ENCODE measurements around the gene SF3B2. TPM values are rescaled to one million over a fixed set of nuclear protein-coding genes. Genes with fewer than 3 reads are reported as not detected.

Gene SF3B2
- total RNA-seq, 2 donors from 2014 or later: 209 to 254 TPM

GRCh38 chr11:66072081-66072480 is 19.9 kb downstream of the SF3B2 start:
- peaks cover 25% of the 10 kb centered on the region for H3K4me1 Mint-ChIP-seq

GRCh38 chr11:66072518-66072917 is 20.4 kb downstream of the SF3B2 start:
- peak overlapping the region; percentile 75 for H3K4me3 Mint-ChIP-seq
- peak overlapping the region; percentile 85 for H3K4me3 ChIP-seq (ENCODE audit: low read length)
- no peak overlapping the region for H3K27ac Mint-ChIP-seq
- TF ChIP-seq CTCF (conservative IDR thresholded peaks at IDR 0.05): no peak
- H3K9ac ChIP-seq (ENCODE audit: extremely low read depth, low read length, poor library complexity, severe bottlenecking): no peak overlapping the region
- peaks cover 5% of the 10 kb centered on the region for H3K4me1 ChIP-seq (ENCODE audit: control insufficient read depth, insufficient read depth, low read length)
- peaks cover 25% of the 10 kb centered on the region for H3K4me1 Mint-ChIP-seq
- peaks cover 56% of the 10 kb centered on the region for H3K36me3 ChIP-seq (ENCODE audit: control insufficient read depth, insufficient read depth, low read length)
- H3K9me3 Mint-ChIP-seq: no peaks in the 10 kb centered on the region
- no peaks in the 10 kb centered on the region for H3K27me3 ChIP-seq (ENCODE audit: control insufficient read depth, insufficient read depth, low read length, poor library complexity, severe bottlenecking)
- peak; percentile 26 for DNase-seq
- H3K27me3 Mint-ChIP-seq (ENCODE audit: insufficient read depth): no peaks in the 10 kb centered on the region
- peaks cover 54% of the 10 kb centered on the region for H3K36me3 Mint-ChIP-seq (ENCODE audit: low read depth)
- H3K9me3 ChIP-seq (ENCODE audit: control insufficient read depth, low read length): no peaks in the 10 kb centered on the region
- H3K27ac ChIP-seq (ENCODE audit: low read depth, low read length): no peak overlapping the region
- 95% methylated on average over 8 of the region's 8 CpGs for WGBS, 2 experiments (ENCODE audit: insufficient coverage in 1 of 2, insufficient read length in 1 of 2)

More at GRCh38 chr11:66072081-66072480, 19.9 kb downstream of the SF3B2 start:
- DNase-seq: peak; percentile 10
- WGBS, 2 experiments (ENCODE audit: insufficient coverage in 1 of 2, insufficient read length in 1 of 2): 100% methylated on average over 2 of the region's 3 CpGs; no CpG with 5 or more reads in 1 of the 2 experiments
- peak overlapping the region; percentile 85 for H3K4me3 ChIP-seq (ENCODE audit: low read length)
- Mint-ChIP-seq H3K27ac (no peak overlapping the region), H3K4me3 (peak overlapping the region; percentile 75), H3K9me3 (no peaks in the 10 kb centered on the region), H3K36me3 (ENCODE audit: low read depth) (peaks cover 56% of the 10 kb centered on the region), H3K27me3 (ENCODE audit: insufficient read depth) (no peaks in the 10 kb centered on the region)
- no peak overlapping the region for H3K27ac ChIP-seq (ENCODE audit: low read depth, low read length)
- H3K36me3 ChIP-seq (ENCODE audit: control insufficient read depth, insufficient read depth, low read length): peaks cover 56% of the 10 kb centered on the region
- H3K27me3 ChIP-seq (ENCODE audit: control insufficient read depth, insufficient read depth, low read length, poor library complexity, severe bottlenecking): no peaks in the 10 kb centered on the region
- no peak for TF ChIP-seq CTCF (conservative IDR thresholded peaks at IDR 0.05)
- H3K9ac ChIP-seq (ENCODE audit: extremely low read depth, low read length, poor library complexity, severe bottlenecking): no peak overlapping the region
- no peaks in the 10 kb centered on the region for H3K9me3 ChIP-seq (ENCODE audit: control insufficient read depth, low read length)
- peaks cover 5% of the 10 kb centered on the region for H3K4me1 ChIP-seq (ENCODE audit: control insufficient read depth, insufficient read depth, low read length)

GRCh38 chr11:66073669-66074068 is 21.5 kb downstream of the SF3B2 start:
- no peak overlapping the region for H3K4me3 ChIP-seq (ENCODE audit: low read length)
- H3K36me3 Mint-ChIP-seq (ENCODE audit: low read depth): peaks cover 49% of the 10 kb centered on the region

More at GRCh38 chr11:66073669-66074068, 21.5 kb downstream of the SF3B2 start:
- no peaks in the 10 kb centered on the region for H3K27me3 ChIP-seq (ENCODE audit: control insufficient read depth, insufficient read depth, low read length, poor library complexity, severe bottlenecking)
- Mint-ChIP-seq H3K27me3 (ENCODE audit: insufficient read depth) (no peaks in the 10 kb centered on the region), H3K9me3 (no peaks in the 10 kb centered on the region), H3K4me1 (peaks cover 28% of the 10 kb centered on the region), H3K27ac (no peak overlapping the region), H3K4me3 (no peak overlapping the region)
- WGBS, 2 experiments (ENCODE audit: insufficient coverage in 1 of 2, insufficient read length in 1 of 2): 93% methylated on average over 1 of the region's 1 CpG; no CpG with 5 or more reads in 1 of the 2 experiments
- H3K36me3 ChIP-seq (ENCODE audit: control insufficient read depth, insufficient read depth, low read length): peaks cover 55% of the 10 kb centered on the region
- H3K27ac ChIP-seq (ENCODE audit: low read depth, low read length): no peak overlapping the region
- no peak for DNase-seq
- no peak for TF ChIP-seq CTCF (conservative IDR thresholded peaks at IDR 0.05)
- no peak overlapping the region for H3K9ac ChIP-seq (ENCODE audit: extremely low read depth, low read length, poor library complexity, severe bottlenecking)
- no peaks in the 10 kb centered on the region for H3K9me3 ChIP-seq (ENCODE audit: control insufficient read depth, low read length)
- peaks cover 5% of the 10 kb centered on the region for H3K4me1 ChIP-seq (ENCODE audit: control insufficient read depth, insufficient read depth, low read length)
